H9 (cell line): Measurements from ENCODE around the gene PBX1. TPM values are rescaled to one million over a fixed set of nuclear protein-coding genes. Genes with fewer than 3 reads are reported as not detected.

ENCODE experiments used
- DNase-seq: peaks from one replicate; pipeline ENCODE4 v3.0.0-alpha.2; 2017
- H2AFZ ChIP-seq: one replicate; pipeline ENCODE4 v1.6.1; 2013; ENCODE audit warnings: mild to moderate bottlenecking, low read length, control low read depth, moderate library complexity
- H2AK5ac ChIP-seq: 2 replicates; pipeline ENCODE4 v1.6.1; 2013; ENCODE audit warnings: low read length, control low read depth, mixed read lengths; ENCODE audit not compliant: insufficient read length
- H2BK120ac ChIP-seq: one replicate; pipeline ENCODE4 v1.6.1; 2013; ENCODE audit warnings: low read depth, mild to moderate bottlenecking, low read length, control low read depth, inconsistent platforms; ENCODE audit not compliant: poor library complexity, severe bottlenecking
- H2BK12ac ChIP-seq: 2 replicates; pipeline ENCODE4 v1.6.1; 2013; ENCODE audit warnings: low read length, control low read depth, mixed read lengths, low read depth; ENCODE audit not compliant: insufficient read length
- H2BK15ac ChIP-seq: 2 replicates; pipeline ENCODE4 v1.6.1; 2013; ENCODE audit warnings: low read depth, low read length, control low read depth
- H2BK20ac ChIP-seq: one replicate; pipeline ENCODE4 v1.6.1; 2013; ENCODE audit warnings: low read depth, mild to moderate bottlenecking, low read length, control low read depth, inconsistent platforms; ENCODE audit not compliant: poor library complexity, severe bottlenecking
- H2BK5ac ChIP-seq: 2 replicates; pipeline ENCODE4 v1.6.1; 2013; ENCODE audit warnings: low read length, control low read depth, mixed read lengths; ENCODE audit not compliant: insufficient read length
- H3K14ac ChIP-seq: 2 replicates; pipeline ENCODE4 v1.6.1; 2013; ENCODE audit warnings: low read length, control low read depth; ENCODE audit not compliant: insufficient read depth
- H3K18ac ChIP-seq: 2 replicates; pipeline ENCODE4 v1.6.1; 2013; ENCODE audit warnings: low read depth, mild to moderate bottlenecking, mixed read lengths, low read length, control low read depth; ENCODE audit not compliant: insufficient read length
- H3K23ac ChIP-seq: 2 replicates; pipeline ENCODE4 v1.6.1; 2013; ENCODE audit warnings: low read length, control low read depth, mixed read lengths, low read depth; ENCODE audit not compliant: insufficient read length
- H3K23me2 ChIP-seq: 2 replicates; pipeline ENCODE4 v1.6.1; 2013; ENCODE audit warnings: low read depth, mild to moderate bottlenecking, mixed read lengths, low read length, control low read depth; ENCODE audit not compliant: insufficient read length, poor library complexity, severe bottlenecking
- H3K27ac ChIP-seq: 2 replicates; pipeline ENCODE4 v1.5.1; 2013; ENCODE audit warnings: low read length, control low read depth, mixed read lengths, low read depth; ENCODE audit not compliant: insufficient read length
- H3K27me3 ChIP-seq: 2 replicates; pipeline ENCODE4 v1.6.1; 2013; ENCODE audit warnings: low read length, control low read depth, inconsistent platforms; ENCODE audit not compliant: insufficient read depth
- H3K4ac ChIP-seq: 2 replicates; pipeline ENCODE4 v1.6.1; 2013; ENCODE audit warnings: low read depth, mild to moderate bottlenecking, control low read depth, inconsistent platforms, low read length, moderate library complexity
- H3K4me1 ChIP-seq: 2 replicates; pipeline ENCODE4 v1.6.1; 2013; ENCODE audit warnings: low read length, control low read depth, inconsistent platforms; ENCODE audit not compliant: insufficient read depth
- H3K4me2 ChIP-seq: 2 replicates; pipeline ENCODE4 v1.6.1; 2013; ENCODE audit warnings: low read length, control low read depth, mixed read lengths; ENCODE audit not compliant: insufficient read length, insufficient read depth
- H3K56ac ChIP-seq: 2 replicates; pipeline ENCODE4 v1.6.1; 2013; ENCODE audit warnings: low read depth, mild to moderate bottlenecking, mixed read lengths, low read length, control low read depth; ENCODE audit not compliant: insufficient read length
- H3K79me1 ChIP-seq: 2 replicates; pipeline ENCODE4 v1.6.1; 2013; ENCODE audit warnings: low read depth, mild to moderate bottlenecking, moderate library complexity, low read length, control low read depth, inconsistent platforms; ENCODE audit not compliant: insufficient read depth, poor library complexity, severe bottlenecking
- H3K79me2 ChIP-seq: 2 replicates; pipeline ENCODE4 v1.6.1; 2013; ENCODE audit warnings: low read length, control low read depth, inconsistent platforms; ENCODE audit not compliant: insufficient read depth
- H3K9ac ChIP-seq: 2 replicates; pipeline ENCODE4 v1.6.1; 2013; ENCODE audit warnings: low read length, control low read depth, mixed read lengths; ENCODE audit not compliant: insufficient read length; ENCODE audit errors: extremely low read depth
- H3K9me3 ChIP-seq: one replicate; pipeline ENCODE4 v1.6.1; 2013; ENCODE audit warnings: low read depth, low read length, inconsistent platforms; ENCODE audit not compliant: control insufficient read depth
- H3T11ph ChIP-seq: one replicate; pipeline ENCODE4 v1.6.1; 2013; ENCODE audit warnings: mild to moderate bottlenecking, low read length, control low read depth, inconsistent platforms
- H4K20me1 ChIP-seq: one replicate; pipeline ENCODE4 v1.6.1; 2013; ENCODE audit not compliant: control insufficient read depth, insufficient read length, insufficient read depth
- H4K5ac ChIP-seq: 2 replicates; pipeline ENCODE4 v1.6.1; 2013; ENCODE audit warnings: low read depth, mild to moderate bottlenecking, mixed read lengths, low read length, control low read depth; ENCODE audit not compliant: insufficient read length
- H4K8ac ChIP-seq: replicated peaks from 2 replicates; pipeline ENCODE4 v1.6.1; 2013; ENCODE audit warnings: low read length, control low read depth, mixed read lengths, low read depth; ENCODE audit not compliant: insufficient read length
- H4K91ac ChIP-seq: 2 replicates; pipeline ENCODE4 v1.6.1; 2013; ENCODE audit warnings: low read depth, mild to moderate bottlenecking, moderate library complexity, mixed read lengths, low read length, control low read depth; ENCODE audit not compliant: insufficient read length
- H3K27ac Mint-ChIP-seq, 3 experiments: 2 replicates in 2 of 3; 3 replicates in 1 of 3; pipeline ENCODE4 v1.8.0; 2020 to 2021; ENCODE audit warnings: mixed read lengths in 3 of 3, mild to moderate bottlenecking in 1 of 3, moderate library complexity in 1 of 3
- H3K27me3 Mint-ChIP-seq: 2 replicates; pipeline ENCODE4 v1.8.0; 2021; ENCODE audit warnings: low read depth, mild to moderate bottlenecking, moderate library complexity, mixed read lengths
- H3K36me3 Mint-ChIP-seq, 3 experiments: 2 replicates in 2 of 3; 3 replicates in 1 of 3; pipeline ENCODE4 v1.8.0; 2020 to 2021; ENCODE audit warnings: low read depth in 3 of 3, mixed read lengths in 3 of 3; ENCODE audit not compliant: insufficient read depth in 1 of 3
- H3K4me1 Mint-ChIP-seq, 2 experiments: 2 replicates each; pipeline ENCODE4 v1.8.0; 2020; ENCODE audit warnings: mixed read lengths in 2 of 2
- H3K4me3 Mint-ChIP-seq, 2 experiments: 2 replicates in 1 of 2; 3 replicates in 1 of 2; pipeline ENCODE4 v1.8.0; 2020 to 2021; ENCODE audit warnings: mild to moderate bottlenecking in 2 of 2, mixed read lengths in 2 of 2, moderate library complexity in 1 of 2
- H3K9me3 Mint-ChIP-seq, 2 experiments: 2 replicates in 1 of 2; 3 replicates in 1 of 2; pipeline ENCODE4 v1.8.0; 2020; ENCODE audit warnings: mild to moderate bottlenecking in 2 of 2, mixed read lengths in 2 of 2, moderate library complexity in 1 of 2
- WGBS: extraction: QIAGEN DNeasy Blood & Tissue Kit; methylation state at CpG from one replicate; pipeline ENCODE4 v1.1.7; 2013; ENCODE audit warnings: missing lambda C conversion rate, low lambda C conversion rate, mixed read lengths; ENCODE audit not compliant: insufficient read length; ENCODE audit errors: extremely low coverage; 5-methylcytosine and 5-hydroxymethylcytosine counted together
- total RNA-seq: library from RNA; stranded (reverse); gene quantifications from 2 replicates; pipeline ENCODE4 v1.2.1, GENCODE V29; 2021
- TF ChIP-seq, protein P1 (sequence below): fragments of 200-600 bp; sonication (generic); conservative IDR thresholded peaks from 3 replicates; pipeline ENCODE4 v1.8.0; 2021; ENCODE audit warnings: antibody characterized with exemption, mild to moderate bottlenecking

Gene PBX1
- total RNA-seq, 1 experiment from 2014 or later = 142 TPM

GRCh38 chr1:164830628-164831027 is 271.6 kb downstream of the PBX1 start:
- Histone ChIP-seq H3K27ac (no peak overlapping the region), H2AFZ (no peak overlapping the region), H2BK120ac (no peak overlapping the region), H3K79me1 (no peaks in the 10 kb centered on the region), H4K5ac (no peak overlapping the region), H2BK20ac (no peak overlapping the region), H2BK5ac (no peak overlapping the region), H3K4ac (no peak overlapping the region), H3K23ac (no peak overlapping the region), H2BK15ac (no peak overlapping the region), H3T11ph (no peak overlapping the region), H4K8ac (no peak overlapping the region), H3K9me3 (no peaks in the 10 kb centered on the region), H3K14ac (no peak overlapping the region), H3K4me1 (no peaks in the 10 kb centered on the region), H3K18ac (no peak overlapping the region), H4K20me1 (no peaks in the 10 kb centered on the region), H3K79me2 (no peaks in the 10 kb centered on the region), H2AK5ac (no peak overlapping the region), H4K91ac (no peak overlapping the region), H3K56ac (no peak overlapping the region), H3K23me2 (no peaks in the 10 kb centered on the region), H3K4me2 (no peak overlapping the region), H2BK12ac (no peak overlapping the region), H3K9ac (no peak overlapping the region), H3K27me3 (no peaks in the 10 kb centered on the region)
- no peak for DNase-seq
- Mint-ChIP-seq H3K9me3 (no peaks in the 10 kb centered on the region), H3K36me3 (peaks cover 2 to 18% (median 17%) of the 10 kb centered on the region in 3 experiments; a peak in 5 of 7 replicates), H3K27ac (no peak overlapping the region; a peak in 1 of 7 replicates), H3K27me3 (no peaks in the 10 kb centered on the region; the same call in 1 of the 2 replicates), H3K4me3 (no peak overlapping the region), H3K4me1 (no peaks in the 10 kb centered on the region)
- no CpG with 5 or more reads among the region's 4 CpGs for WGBS
- TF ChIP-seq, protein P1, sequence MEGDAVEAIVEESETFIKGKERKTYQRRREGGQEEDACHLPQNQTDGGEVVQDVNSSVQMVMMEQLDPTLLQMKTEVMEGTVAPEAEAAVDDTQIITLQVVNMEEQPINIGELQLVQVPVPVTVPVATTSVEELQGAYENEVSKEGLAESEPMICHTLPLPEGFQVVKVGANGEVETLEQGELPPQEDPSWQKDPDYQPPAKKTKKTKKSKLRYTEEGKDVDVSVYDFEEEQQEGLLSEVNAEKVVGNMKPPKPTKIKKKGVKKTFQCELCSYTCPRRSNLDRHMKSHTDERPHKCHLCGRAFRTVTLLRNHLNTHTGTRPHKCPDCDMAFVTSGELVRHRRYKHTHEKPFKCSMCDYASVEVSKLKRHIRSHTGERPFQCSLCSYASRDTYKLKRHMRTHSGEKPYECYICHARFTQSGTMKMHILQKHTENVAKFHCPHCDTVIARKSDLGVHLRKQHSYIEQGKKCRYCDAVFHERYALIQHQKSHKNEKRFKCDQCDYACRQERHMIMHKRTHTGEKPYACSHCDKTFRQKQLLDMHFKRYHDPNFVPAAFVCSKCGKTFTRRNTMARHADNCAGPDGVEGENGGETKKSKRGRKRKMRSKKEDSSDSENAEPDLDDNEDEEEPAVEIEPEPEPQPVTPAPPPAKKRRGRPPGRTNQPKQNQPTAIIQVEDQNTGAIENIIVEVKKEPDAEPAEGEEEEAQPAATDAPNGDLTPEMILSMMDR = no peak
